Gastrocnemius medialis (tissue), 4 donors: ENCODE results near the gene LTB4R2. TPM values are rescaled to one million over a fixed set of nuclear protein-coding genes. Genes with fewer than 3 reads are reported as not detected.
A peak's percentile ranks its signal among the peaks of the same experiment; 100 is the strongest.

Experiments
- ATAC-seq, 2 donors: fragments of 150-250 bp; one replicate each; pipeline ENCODE4 v1.9.1; 2016
- DNase-seq, 2 donors: peaks; one replicate each; pipeline ENCODE4 v3.0.0-alpha.2; 2019
- H3K27ac ChIP-seq, 4 donors: fragments of 200-600 bp; sonication (generic); 1 replicate in 1 of 4; 2 replicates in 3 of 4; pipeline ENCODE4 v1.5.1; 2016 to 2018; ENCODE audit warnings: mild to moderate bottlenecking in 2 of 4, moderate library complexity in 1 of 4
- H3K27me3 ChIP-seq, 3 donors: fragments of 200-600 bp; sonication (generic) in 2 of 3; 1 replicate in 1 of 3; 2 replicates in 2 of 3; pipeline versions ENCODE4 v1.5.1 to v1.6.0; 2016 to 2019; ENCODE audit warnings: mild to moderate bottlenecking in 1 of 3, moderate library complexity in 1 of 3
- H3K36me3 ChIP-seq, 2 donors: fragments of 200-600 bp; sonication (generic) in 1 of 2; one replicate each; pipeline ENCODE4 v1.5.1; 2017 to 2018
- H3K4me1 ChIP-seq, 2 donors: fragments of 200-600 bp; sonication (generic) in 1 of 2; one replicate each; pipeline ENCODE4 v1.5.1; 2016 to 2017; ENCODE audit warnings: mild to moderate bottlenecking in 2 of 2
- H3K4me3 ChIP-seq, 4 donors: fragments of 200-600 bp; sonication (generic) in 3 of 4; 1 replicate in 1 of 4; 2 replicates in 3 of 4; pipeline ENCODE4 v1.5.1; 2016 to 2019; ENCODE audit warnings: mild to moderate bottlenecking in 2 of 4
- H3K9me3 ChIP-seq, 3 donors: fragments of 200-600 bp; sonication (generic) in 2 of 3; 1 replicate in 1 of 3; 2 replicates in 2 of 3; pipeline ENCODE4 v1.5.1; 2016 to 2019
- CTCF ChIP-seq, 5 experiments: fragments of 450-650 bp in 3 of 5; fragments of 200-600 bp in 2 of 5; sonication (generic) in 2 of 5; IDR thresholded peaks in 4 of 5; conservative IDR thresholded peaks in 1 of 5; 1 replicate in 4 of 5; 2 replicates in 1 of 5; pipeline ENCODE4 v1.5.1; 2016 to 2019; ENCODE audit warnings: antibody characterized with exemption in 5 of 5, mild to moderate bottlenecking in 3 of 5, moderate library complexity in 3 of 5
- POLR2A ChIP-seq, 2 donors: fragments of 450-650 bp; IDR thresholded peaks; one replicate each; pipeline ENCODE4 v1.6.1; 2017; ENCODE audit warnings: antibody characterized with exemption in 2 of 2, mild to moderate bottlenecking in 2 of 2, moderate library complexity in 2 of 2
- in situ Hi-C, 4 donors: fragments of 200-750 bp; cut with MboI; loops; one replicate each; pipeline versions ENCODE4 v1.15.0 to v1.8.0; 2017; ENCODE audit warnings: low sequenced_read_pairs in 4 of 4
- intact Hi-C: fragments of 100-400 bp; cut with DNase I; formaldehyde crosslinking; loops from one replicate; pipeline ENCODE4 v1.15.1; 2023; ENCODE audit warnings: low total_unique reads
- total RNA-seq, 4 donors: library from RNA; depleted of rRNA; stranded (reverse); fragments of >200 nt; gene quantifications; one replicate each; pipeline versions ENCODE4 v1.1.0 to v1.2.3, GENCODE V29; 2016

The LTB4R2 gene, protein sequence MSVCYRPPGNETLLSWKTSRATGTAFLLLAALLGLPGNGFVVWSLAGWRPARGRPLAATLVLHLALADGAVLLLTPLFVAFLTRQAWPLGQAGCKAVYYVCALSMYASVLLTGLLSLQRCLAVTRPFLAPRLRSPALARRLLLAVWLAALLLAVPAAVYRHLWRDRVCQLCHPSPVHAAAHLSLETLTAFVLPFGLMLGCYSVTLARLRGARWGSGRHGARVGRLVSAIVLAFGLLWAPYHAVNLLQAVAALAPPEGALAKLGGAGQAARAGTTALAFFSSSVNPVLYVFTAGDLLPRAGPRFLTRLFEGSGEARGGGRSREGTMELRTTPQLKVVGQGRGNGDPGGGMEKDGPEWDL
- 1 to 10 TPM in 2 of 4 donors, under 1 TPM in 2; 0.39 to 3.3 (median 2.0) TPM for total RNA-seq

DNA sequence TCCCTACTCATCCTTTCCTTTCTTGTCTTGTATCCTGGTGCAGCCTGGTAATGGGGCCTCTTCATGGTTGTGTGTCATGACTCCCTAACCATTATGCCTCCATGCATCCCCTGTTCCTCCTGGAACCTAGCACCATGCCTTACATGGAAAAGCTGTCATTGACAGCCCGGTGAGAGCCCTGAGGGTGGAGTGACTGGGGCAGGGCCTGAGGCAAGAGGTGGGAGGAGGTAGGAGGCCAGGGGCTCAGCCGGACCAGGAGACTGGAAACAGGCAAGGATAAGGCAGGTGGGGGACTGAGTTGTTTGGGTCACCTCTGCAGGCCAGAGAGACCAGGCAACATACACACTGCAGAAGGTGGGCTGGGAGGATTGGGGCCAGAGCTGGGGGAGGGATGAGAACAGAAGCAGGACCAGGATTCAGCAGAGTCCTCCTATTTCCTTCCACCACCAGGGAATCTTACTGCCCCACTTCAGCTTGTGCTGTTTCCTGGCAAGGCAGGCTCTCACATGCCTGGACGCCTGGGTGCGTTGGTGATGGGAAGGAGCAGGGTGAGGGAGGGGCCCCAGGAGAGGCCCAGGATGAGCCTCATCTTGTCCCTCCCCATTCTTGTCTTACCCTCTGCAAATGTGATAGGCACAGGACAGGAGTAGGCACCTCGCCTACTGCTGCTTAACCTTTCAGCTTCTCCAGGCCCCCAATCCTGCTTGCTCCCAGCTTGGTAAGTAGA, at the start of gene LTB4R2:
TSS of gene LTB4R2 (plus strand) at position 603 of the 727 bp plus-strand sequence. CDS start 525 bp downstream, outside the sequence.
- DNase-seq = no peak
- in situ Hi-C loops (loop anchor here in 1 of 4 donors (10.0 kb wide), 1 partner anchor 65 kb away; the partner anchor contains the start of gene TINF2), intact Hi-C loops (loop anchor here (2.0 to 5.0 kb wide), 2 partner anchors 67 to 128 kb away; partner anchors contain the start of gene TINF2)
- peak within 1 kb of the TSS; percentile 71 to 81 (median 73) for H3K27ac ChIP-seq
- ATAC-seq = no peak
- TF ChIP-seq CTCF (IDR thresholded peaks at IDR 0.05 in 4 of 5, conservative IDR thresholded peaks at IDR 0.05 in 1 of 5) = no peak
- no peak for TF ChIP-seq POLR2A (IDR thresholded peaks at IDR 0.05)
- H3K4me1 ChIP-seq = peaks cover 12 to 19% of the 10 kb centered on the region in 2 donors
- H3K36me3 ChIP-seq = peaks cover 0 to 25% of the 10 kb centered on the region in 2 donors
- no peaks in the 10 kb centered on the region for H3K9me3 ChIP-seq
- H3K4me3 ChIP-seq = peak within 1 kb of the TSS; percentile 51 to 75 (median 55)
- no peaks in the 10 kb centered on the region for H3K27me3 ChIP-seq

- ATAC-seq = no peak
- no peak for DNase-seq
- TF ChIP-seq CTCF (IDR thresholded peaks at IDR 0.05 in 4 of 5, conservative IDR thresholded peaks at IDR 0.05 in 1 of 5) (no peak), POLR2A (IDR thresholded peaks at IDR 0.05) (no peak)
- H3K4me3 ChIP-seq = no peak overlapping the region
- H3K4me1 ChIP-seq = no peaks in the 10 kb centered on the region
- no peaks in the 10 kb centered on the region for H3K9me3 ChIP-seq
- peaks cover 0 to 7% of the 10 kb centered on the region in 2 donors for H3K36me3 ChIP-seq
- intact Hi-C loops = no loop called here
- H3K27ac ChIP-seq = no peak overlapping the region
- no peaks in the 10 kb centered on the region for H3K27me3 ChIP-seq
- in situ Hi-C loops = no loop called here
Observed at GRCh38 chr14:24260780-24261157, 49.2 kb upstream of the LTB4R2 start.

GRCh38 chr14:24261256-24261968, 48.5 kb upstream of the LTB4R2 start:
- Histone ChIP-seq H3K27ac (no peak overlapping the region), H3K27me3 (no peaks in the 10 kb centered on the region), H3K36me3 (peaks cover 0 to 11% of the 10 kb centered on the region in 2 donors), H3K4me1 (no peaks in the 10 kb centered on the region), H3K4me3 (no peak overlapping the region), H3K9me3 (no peaks in the 10 kb centered on the region)
- TF ChIP-seq CTCF (IDR thresholded peaks at IDR 0.05 in 4 of 5, conservative IDR thresholded peaks at IDR 0.05 in 1 of 5) (no peak), POLR2A (IDR thresholded peaks at IDR 0.05) (no peak)
- ATAC-seq (no peak), DNase-seq (no peak)
- intact Hi-C loops = no loop called here
- in situ Hi-C loops = no loop called here

DNA sequence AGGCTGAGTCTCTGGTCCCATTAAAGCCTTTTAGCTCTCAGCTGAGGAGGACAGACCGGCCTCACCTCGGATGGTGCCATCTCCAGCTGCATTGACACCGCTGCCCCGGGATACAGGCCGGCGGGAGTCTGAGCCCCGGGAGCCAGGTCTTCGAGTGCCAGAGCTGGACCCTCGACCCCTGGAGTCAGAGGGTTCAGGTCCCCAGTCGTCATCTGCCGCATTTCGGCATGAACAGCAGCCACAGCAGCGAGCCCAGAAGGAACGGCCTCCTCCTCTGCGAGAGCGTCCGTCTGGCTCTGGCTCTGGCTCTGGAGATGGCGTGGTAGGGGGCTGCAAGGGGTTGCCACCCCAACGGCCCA, 48.0 kb upstream of the LTB4R2 start:
- H3K36me3 ChIP-seq = peaks cover 0 to 17% of the 10 kb centered on the region in 2 donors
- no peak for DNase-seq

More for the DNA sequence above, 48.0 kb upstream of the LTB4R2 start:
- H3K4me1 ChIP-seq = no peaks in the 10 kb centered on the region
- no peak for ATAC-seq
- H3K27me3 ChIP-seq = no peaks in the 10 kb centered on the region
- in situ Hi-C loops (no loop called here), intact Hi-C loops (no loop called here)
- no peak overlapping the region for H3K4me3 ChIP-seq
- no peak for TF ChIP-seq POLR2A (IDR thresholded peaks at IDR 0.05)
- H3K27ac ChIP-seq = no peak overlapping the region
- H3K9me3 ChIP-seq = no peaks in the 10 kb centered on the region
